Measurements from ENCODE around the gene HSD17B7. TPM values are rescaled to one million over a fixed set of nuclear protein-coding genes. Genes with fewer than 3 reads are reported as not detected.

HSD17B7 gene
- total and polyA plus RNA-seq, 2 of the 8 experiments (the other 6 are each of a cell fraction or from before 2014, with no cell fraction given) = 31.0 to 37.8 TPM

- H3K9me3 ChIP-seq (ENCODE audit: insufficient read depth in 2 of 2, low read depth in 1 of 2, low read length in 1 of 2) = no peaks in the 10 kb centered on the region
- H3K4me1 ChIP-seq (replicated peaks in 1 of 4; ENCODE audit: control insufficient read depth in 3 of 4, insufficient read depth in 4 of 4, low read length in 3 of 4) = no peaks in the 10 kb centered on the region
- no peak overlapping the region for H2BK5ac ChIP-seq (ENCODE audit: low read depth, low read length)
- no peaks in the 10 kb centered on the region for H3K36me3 ChIP-seq (ENCODE audit: control insufficient read depth in 2 of 4, insufficient read depth in 4 of 4, low read length in 3 of 4)
- H3K14ac ChIP-seq (ENCODE audit: insufficient read length) = no peak overlapping the region
- H3K79me1 ChIP-seq (ENCODE audit: low read depth, low read length) = no peaks in the 10 kb centered on the region
- no peaks in the 10 kb centered on the region for H4K20me1 ChIP-seq (replicated peaks in 1 of 2; ENCODE audit: control insufficient read depth in 1 of 2, insufficient read depth in 2 of 2, low read length in 2 of 2)
- no peak overlapping the region for H2BK20ac ChIP-seq (ENCODE audit: low read length)
- H3K9ac ChIP-seq (replicated peaks in 1 of 4; ENCODE audit: extremely low read depth in 1 of 4, low read depth in 3 of 4, low read length in 3 of 4) = no peak overlapping the region
- no peak overlapping the region for H3K4ac ChIP-seq (replicated peaks; ENCODE audit: insufficient read length, low read depth, low read length)
- FAIRE-seq = peak; percentile 93
- H3K27me3 ChIP-seq (replicated peaks in 1 of 4; ENCODE audit: control insufficient read depth in 3 of 4, extremely low read depth in 1 of 4, insufficient read depth in 3 of 4, low read length in 3 of 4) = no peaks in the 10 kb centered on the region
- H2BK120ac ChIP-seq (replicated peaks; ENCODE audit: low read depth, low read length) = no peak overlapping the region
- no peaks in the 10 kb centered on the region; the same call in 1 of the 2 replicates for H3K23me2 ChIP-seq (ENCODE audit: low read depth, low read length)
- no peak overlapping the region for H4K5ac ChIP-seq (ENCODE audit: insufficient read length, low read depth, low read length)
- no peak overlapping the region for H3K23ac ChIP-seq (ENCODE audit: insufficient read length)
- no peak overlapping the region for H3K4me3 ChIP-seq (ENCODE audit: extremely low read depth in 1 of 4, insufficient read depth in 2 of 4, low read depth in 3 of 4, low read length in 4 of 4)
- H2AK5ac ChIP-seq (ENCODE audit: low read depth, low read length) = no peak overlapping the region
- ChIA-PET CTCF (ENCODE audit: partially characterized antibody) (interaction anchor here (0.6 to 3.2 kb wide), 35 partner anchors 10 to 1559 kb away, joined by 3 to 26 read pairs (median 4); partner anchors contain the start of genes CCDC190 and RGS4), POLR2A (ENCODE audit: partially characterized antibody) (no interaction called here)
- no peak overlapping the region for H4K8ac ChIP-seq (ENCODE audit: extremely low read depth, insufficient read depth, low read length)
- TF ChIP-seq RAD21 (IDR thresholded peaks at IDR 0.05 in 1 of 2, conservative IDR thresholded peaks at IDR 0.05 in 1 of 2; ENCODE audit: low read depth in 2 of 2, low read length in 2 of 2) = peak; percentile 82 to 86
- TF ChIP-seq BCL11A (IDR thresholded peaks at IDR 0.05; ENCODE audit: low read depth in 2 of 2, low read length in 2 of 2) = no peak
- TF ChIP-seq ATF2 (IDR thresholded peaks at IDR 0.05; ENCODE audit: low read length) = no peak
- TF ChIP-seq POLR2A (IDR thresholded peaks at IDR 0.05; ENCODE audit: control extremely low read depth in 1 of 2, low read depth in 2 of 2, low read length in 2 of 2) = no peak
- no peak for TF ChIP-seq CTBP2 (IDR thresholded peaks at IDR 0.05; ENCODE audit: borderline replicate concordance, insufficient read depth, insufficient read length, low read length)
- peak; percentile 62 to 80 (median 72) for TF ChIP-seq CTCF (IDR thresholded peaks at IDR 0.05; ENCODE audit: control extremely low read depth in 1 of 3, insufficient read depth in 1 of 3, low read depth in 1 of 3, low read length in 3 of 3)
- no peak overlapping the region for H2BK15ac ChIP-seq (ENCODE audit: low read length)
- peak in 1 of 2 experiments; percentile 91 for DNase-seq (ENCODE audit: low read depth in 1 of 2, low spot score in 2 of 2)
- 13% methylated on average over 3 of the region's 3 CpGs; no CpG with 5 or more reads in 1 of the 2 experiments for WGBS, 2 experiments (ENCODE audit: extremely low coverage in 1 of 2, insufficient coverage in 1 of 2, insufficient read length in 1 of 2, insufficient replicate concordance in 2 of 2, low coverage in 1 of 2, low lambda C conversion rate in 2 of 2, missing lambda C conversion rate in 1 of 2)
- H2BK12ac ChIP-seq (ENCODE audit: low read depth, low read length) = no peak overlapping the region
- no peak overlapping the region for H2AFZ ChIP-seq (ENCODE audit: low read length)
- no peak overlapping the region for H3K4me2 ChIP-seq (ENCODE audit: insufficient read depth in 1 of 2, low read depth in 2 of 2, low read length in 2 of 2)
- H3K18ac ChIP-seq (ENCODE audit: extremely low read depth, low read length) = no peak overlapping the region
- H3K27ac ChIP-seq (ENCODE audit: low read depth, low read length) = no peak overlapping the region
- no peak overlapping the region for H3K56ac ChIP-seq (replicated peaks; ENCODE audit: insufficient read length, low read depth, low read length)
- no peaks in the 10 kb centered on the region for H3K79me2 ChIP-seq (ENCODE audit: control insufficient read depth in 1 of 2, insufficient read depth in 2 of 2, low read length in 2 of 2)
- H4K91ac ChIP-seq (replicated peaks; ENCODE audit: insufficient read length, low read length) = no peak overlapping the region
These were observed 57.4 kb downstream of the HSD17B7 start for GRCh38 chr1:162847839-162848453.
